Testis (tissue), 2 donors: ENCODE data around the gene PKN3.

Source experiments
- POLR2A ChIP-seq: fragments of 450-650 bp; IDR thresholded peaks from one replicate; pipeline ENCODE4 v1.6.1; 2017; ENCODE audit warnings: antibody characterized with exemption, mild to moderate bottlenecking, moderate library complexity
- TF ChIP-seq, protein P1 (sequence below), 3 experiments: fragments of 450-650 bp in 2 of 3; fragments of 200-600 bp in 1 of 3; sonication (generic) in 1 of 3; IDR thresholded peaks; one replicate each; pipeline ENCODE4 v1.5.1; 2016 to 2019; ENCODE audit warnings: antibody characterized with exemption in 3 of 3, mild to moderate bottlenecking in 2 of 3, moderate library complexity in 1 of 3

DNA sequence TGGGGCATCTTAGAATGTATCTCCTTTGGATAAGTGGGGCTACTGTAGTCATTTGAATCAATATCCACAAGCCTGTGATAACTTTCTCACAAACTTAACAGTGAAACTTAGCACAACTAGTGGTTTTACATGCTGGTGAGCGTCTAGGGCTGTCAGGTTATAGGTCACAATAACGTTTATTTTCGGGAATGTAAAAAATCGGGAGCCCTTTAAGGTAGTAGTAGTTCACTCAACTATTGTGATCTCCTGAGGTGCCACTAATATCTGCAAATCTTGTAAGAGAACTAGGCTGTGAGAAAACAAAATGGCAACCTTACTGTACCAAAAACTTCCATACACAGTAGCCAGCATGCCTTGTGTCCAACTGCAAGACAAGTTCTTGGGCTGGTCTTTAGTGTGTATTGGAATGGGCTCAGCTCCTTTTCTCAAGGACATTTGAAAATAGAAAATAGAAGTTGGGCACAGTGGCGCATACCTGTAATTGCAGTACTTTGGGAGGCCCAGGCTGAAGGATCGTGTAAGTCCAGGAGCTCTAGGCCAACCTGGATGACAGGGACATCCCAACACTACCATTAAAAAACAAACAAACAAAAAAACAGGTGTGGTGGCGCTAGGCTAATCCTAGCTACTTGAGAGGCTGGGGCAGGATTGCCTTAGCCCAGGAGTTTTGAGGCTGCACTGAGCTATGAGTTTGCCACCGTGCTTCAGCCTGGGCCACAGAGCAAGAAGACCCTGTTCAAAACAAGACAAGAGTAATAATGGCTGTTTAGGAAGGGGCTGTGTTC, 5.2 kb upstream of the PKN3 start:
- no peak for TF ChIP-seq POLR2A
- TF ChIP-seq, protein P1, sequence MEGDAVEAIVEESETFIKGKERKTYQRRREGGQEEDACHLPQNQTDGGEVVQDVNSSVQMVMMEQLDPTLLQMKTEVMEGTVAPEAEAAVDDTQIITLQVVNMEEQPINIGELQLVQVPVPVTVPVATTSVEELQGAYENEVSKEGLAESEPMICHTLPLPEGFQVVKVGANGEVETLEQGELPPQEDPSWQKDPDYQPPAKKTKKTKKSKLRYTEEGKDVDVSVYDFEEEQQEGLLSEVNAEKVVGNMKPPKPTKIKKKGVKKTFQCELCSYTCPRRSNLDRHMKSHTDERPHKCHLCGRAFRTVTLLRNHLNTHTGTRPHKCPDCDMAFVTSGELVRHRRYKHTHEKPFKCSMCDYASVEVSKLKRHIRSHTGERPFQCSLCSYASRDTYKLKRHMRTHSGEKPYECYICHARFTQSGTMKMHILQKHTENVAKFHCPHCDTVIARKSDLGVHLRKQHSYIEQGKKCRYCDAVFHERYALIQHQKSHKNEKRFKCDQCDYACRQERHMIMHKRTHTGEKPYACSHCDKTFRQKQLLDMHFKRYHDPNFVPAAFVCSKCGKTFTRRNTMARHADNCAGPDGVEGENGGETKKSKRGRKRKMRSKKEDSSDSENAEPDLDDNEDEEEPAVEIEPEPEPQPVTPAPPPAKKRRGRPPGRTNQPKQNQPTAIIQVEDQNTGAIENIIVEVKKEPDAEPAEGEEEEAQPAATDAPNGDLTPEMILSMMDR (IDR thresholded peaks at IDR 0.05) = no peak
